GM23338 (cell line): ENCODE results near the gene CLEC3A. TPM values are rescaled to one million over a fixed set of nuclear protein-coding genes. Genes with fewer than 3 reads are reported as not detected.

Experiments used
- ATAC-seq: fragments of 200-7000 bp; cut with Tn5 transposase; 3 replicates; pipeline ENCODE4 v1.9.1; 2020
- DNase-seq: peaks from one replicate; pipeline ENCODE4 v3.0.0-alpha.2; 2015; ENCODE audit warnings: low spot score
- H2AFZ ChIP-seq: fragments of 200-600 bp; sonication (generic); 2 replicates; pipeline ENCODE4 v1.8.0; 2016; ENCODE audit warnings: antibody characterized with exemption, mild to moderate bottlenecking, moderate library complexity
- H3F3A ChIP-seq: fragments of 200-600 bp; sonication (generic); replicated peaks from 2 replicates; pipeline ENCODE4 v1.8.0; 2017; ENCODE audit warnings: antibody characterized with exemption, mixed run types, low read depth
- H3K27ac ChIP-seq: fragments of 200-600 bp; sonication (generic); 2 replicates; pipeline ENCODE4 v1.6.1; 2016; ENCODE audit warnings: low read depth
- H3K27me3 ChIP-seq: fragments of 200-600 bp; sonication (generic); 2 replicates; pipeline ENCODE4 v1.8.0; 2016; ENCODE audit warnings: mild to moderate bottlenecking, mixed run types, moderate library complexity; ENCODE audit not compliant: insufficient read depth
- H3K36me3 ChIP-seq: fragments of 200-600 bp; sonication (generic); 2 replicates; pipeline ENCODE4 v1.8.0; 2016; ENCODE audit warnings: mild to moderate bottlenecking; ENCODE audit not compliant: insufficient read depth
- H3K4me1 ChIP-seq: fragments of 200-600 bp; sonication (generic); 2 replicates; pipeline ENCODE4 v1.8.0; 2016; ENCODE audit warnings: mild to moderate bottlenecking, moderate library complexity; ENCODE audit not compliant: insufficient read depth
- H3K4me2 ChIP-seq: fragments of 200-600 bp; sonication (generic); 2 replicates; pipeline ENCODE4 v1.7.1; 2017; ENCODE audit warnings: mixed run types
- H3K4me3 ChIP-seq: fragments of 200-600 bp; sonication (generic); 2 replicates; pipeline ENCODE4 v1.6.1; 2016; ENCODE audit warnings: mixed run types
- H3K79me2 ChIP-seq: fragments of 200-600 bp; sonication (generic); replicated peaks from 2 replicates; pipeline ENCODE4 v1.8.0; 2017; ENCODE audit warnings: mild to moderate bottlenecking; ENCODE audit not compliant: insufficient read depth
- H3K9me2 ChIP-seq: fragments of 200-600 bp; sonication (generic); 2 replicates; pipeline ENCODE4 v1.8.0; 2017; ENCODE audit not compliant: insufficient read depth
- H4K20me1 ChIP-seq: fragments of 200-600 bp; sonication (generic); replicated peaks from 2 replicates; pipeline ENCODE4 v1.8.0; 2017; ENCODE audit warnings: mild to moderate bottlenecking; ENCODE audit not compliant: insufficient read depth
- H3K27ac Mint-ChIP-seq: 2 replicates; pipeline ENCODE4 v1.8.0; 2020; ENCODE audit warnings: inconsistent platforms, mild to moderate bottlenecking, moderate library complexity, mixed read lengths
- H3K27me3 Mint-ChIP-seq: 3 replicates; pipeline ENCODE4 v1.8.0; 2022; ENCODE audit warnings: low read depth, mild to moderate bottlenecking, moderate library complexity, mixed read lengths, inconsistent platforms; ENCODE audit not compliant: insufficient read depth, poor library complexity
- H3K36me3 Mint-ChIP-seq: 3 replicates; pipeline ENCODE4 v1.8.0; 2021; ENCODE audit warnings: low read depth, mild to moderate bottlenecking, inconsistent platforms, moderate library complexity, mixed read lengths
- H3K4me1 Mint-ChIP-seq: 3 replicates; pipeline ENCODE4 v1.8.0; 2020; ENCODE audit warnings: mild to moderate bottlenecking, inconsistent platforms, mixed read lengths
- H3K4me3 Mint-ChIP-seq: 3 replicates; pipeline ENCODE4 v1.8.0; 2021; ENCODE audit warnings: moderate library complexity, mild to moderate bottlenecking, inconsistent platforms, mixed read lengths
- H3K9me3 Mint-ChIP-seq: 3 replicates; pipeline ENCODE4 v1.8.0; 2020; ENCODE audit warnings: moderate library complexity, mild to moderate bottlenecking, inconsistent platforms, mixed read lengths
- CREB1 ChIP-seq: fragments of 250-450 bp; sonication (Bioruptor Pico); IDR thresholded peaks from 2 replicates; pipeline ENCODE4 v1.5.0; 2020; ENCODE audit warnings: low read depth, mild to moderate bottlenecking, moderate library complexity
- CTCF ChIP-seq, 2 experiments: fragments of 200-600 bp in 1 of 2; sonication (generic) in 1 of 2; conservative IDR thresholded peaks; 2 replicates each; pipeline versions ENCODE4 v1.5.1 to v1.6.1; 2016 to 2017; ENCODE audit warnings: antibody characterized with exemption in 2 of 2, low read depth in 2 of 2, mild to moderate bottlenecking in 2 of 2, moderate library complexity in 1 of 2
- ETS1 ChIP-seq: IDR thresholded peaks from 2 replicates; pipeline ENCODE4 v1.6.1; 2016; ENCODE audit warnings: antibody characterized with exemption
- polyA plus RNA-seq: library from polyadenylated mRNA; unstranded; fragments of >200 nt; fragmentation: Nextera tagmentation; extraction: Ambion mirVana; gene quantifications from 2 replicates; pipeline ENCODE4 v1.2.1, GENCODE V29; 2016
- total RNA-seq: library from RNA; depleted of rRNA; stranded (reverse); fragments of >200 nt; shearing (Covaris generic); gene quantifications from 2 replicates; pipeline ENCODE4 v1.2.3, GENCODE V29; 2014

Gene CLEC3A
- total and polyA plus RNA-seq, 2 experiments from 2014 or later: not detected

GRCh38 chr16:77995843-77996455 lies 26.4 kb upstream of the CLEC3A start:
- H3K27ac Mint-ChIP-seq: no peak overlapping the region
- peaks cover 52% of the 10 kb centered on the region for H3K36me3 Mint-ChIP-seq
- no peaks in the 10 kb centered on the region for H3K79me2 ChIP-seq
- no peak overlapping the region for H3K4me2 ChIP-seq
- DNase-seq (no peak), ATAC-seq (no peak)
- H3K9me3 Mint-ChIP-seq: peaks cover 66% of the 10 kb centered on the region
- no peaks in the 10 kb centered on the region for H3K27me3 Mint-ChIP-seq
- H4K20me1 ChIP-seq: no peaks in the 10 kb centered on the region
- no peaks in the 10 kb centered on the region for H3K9me2 ChIP-seq
- TF ChIP-seq CREB1: no peak
- TF ChIP-seq CTCF (conservative IDR thresholded peaks at IDR 0.05; ENCODE audit: low read depth in 2 of 2): no peak
- H3F3A ChIP-seq: no peaks in the 10 kb centered on the region
- H3K27me3 ChIP-seq: no peaks in the 10 kb centered on the region
- peaks cover 24% of the 10 kb centered on the region for H3K4me1 Mint-ChIP-seq
- no peak overlapping the region for H3K27ac ChIP-seq
- H3K4me1 ChIP-seq: peaks cover 11% of the 10 kb centered on the region; the same call in 1 of the 2 replicates
- H2AFZ ChIP-seq: no peak overlapping the region
- H3K4me3 ChIP-seq: no peak overlapping the region
- no peak overlapping the region for H3K4me3 Mint-ChIP-seq
- no peaks in the 10 kb centered on the region; the same call in 1 of the 2 replicates for H3K36me3 ChIP-seq

- Histone ChIP-seq H3K36me3 (no peaks in the 10 kb centered on the region; the same call in 1 of the 2 replicates), H3K4me3 (no peak overlapping the region), H3F3A (no peaks in the 10 kb centered on the region), H3K9me2 (no peaks in the 10 kb centered on the region), H2AFZ (no peak overlapping the region), H3K4me2 (no peak overlapping the region), H3K27ac (no peak overlapping the region), H4K20me1 (no peaks in the 10 kb centered on the region), H3K27me3 (no peaks in the 10 kb centered on the region), H3K4me1 (peaks cover 6% of the 10 kb centered on the region), H3K79me2 (no peaks in the 10 kb centered on the region)
- Mint-ChIP-seq H3K4me1 (peaks cover 8% of the 10 kb centered on the region), H3K36me3 (peaks cover 35% of the 10 kb centered on the region), H3K27ac (no peak overlapping the region), H3K4me3 (no peak overlapping the region), H3K9me3 (peaks cover 49% of the 10 kb centered on the region), H3K27me3 (peaks cover 4% of the 10 kb centered on the region)
- ATAC-seq: no peak; the same call in 2 of the 3 replicates
- peak; percentile 34 for DNase-seq
- TF ChIP-seq CTCF (conservative IDR thresholded peaks at IDR 0.05; ENCODE audit: low read depth in 2 of 2) (peak in 1 of 2 experiments; percentile 12; a peak in 2 of 4 replicates), ETS1 (no peak)
These were observed 23.9 kb upstream of the CLEC3A start for GRCh38 chr16:77998350-77999023.
